HG03097 (cell line): ENCODE data around the gene EZR.

Source experiments
- ATAC-seq: cut with Tn5 transposase; IDR thresholded peaks from one replicate; pipeline ENCODE4 v1.9.1; 2021; ENCODE audit not compliant: unreplicated experiment, low FRiP score

The EZR gene

GRCh38 chr6:158780246-158780884, 38.8 kb downstream of the EZR start:
- no peak for ATAC-seq

DNA sequence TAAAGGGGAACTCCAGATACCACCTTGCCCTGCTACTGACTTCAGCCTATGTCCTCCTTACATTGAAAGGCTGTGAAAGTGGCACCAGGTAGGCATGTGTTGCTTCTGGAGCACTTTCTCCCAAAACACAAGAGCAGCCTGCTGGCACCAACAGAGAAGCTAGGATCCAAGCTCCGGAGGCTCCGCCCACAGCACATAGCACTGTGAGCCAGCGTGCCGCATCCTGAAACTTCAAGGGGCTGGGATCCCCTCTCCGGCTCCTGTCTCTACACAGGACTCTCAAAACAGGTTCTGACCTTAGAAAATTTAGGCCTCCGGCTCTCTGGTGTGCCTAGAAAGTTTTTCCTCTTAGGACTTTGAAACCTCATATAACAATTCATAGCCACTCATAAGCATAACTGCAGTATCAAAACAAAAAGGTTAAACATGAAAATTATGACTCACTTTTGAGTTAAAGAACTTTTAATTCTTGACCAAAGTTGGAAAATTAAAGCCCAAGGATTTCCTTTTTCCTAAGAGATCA, 41.1 kb downstream of the EZR start:
- ATAC-seq, result no peak

DNA sequence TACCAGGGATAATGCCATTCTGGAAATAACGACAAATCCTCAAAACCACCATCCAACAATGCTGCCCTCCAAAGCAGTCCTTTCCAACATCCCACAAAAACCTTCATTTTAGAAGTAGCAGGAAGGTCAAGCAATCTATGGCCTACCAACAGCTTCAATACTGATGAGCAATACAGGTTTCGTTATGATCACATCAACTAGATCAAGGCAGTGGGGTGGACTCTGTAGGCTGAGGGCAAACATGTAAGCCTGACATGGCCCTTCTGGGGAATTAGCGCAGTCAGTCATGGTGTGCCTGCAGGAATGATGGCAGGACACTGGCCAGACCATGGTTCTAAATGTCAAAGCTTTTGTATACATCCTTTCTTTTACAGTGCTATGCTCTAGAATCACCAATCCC, 41.7 kb downstream of the EZR start:
- ATAC-seq, result no peak

DNA sequence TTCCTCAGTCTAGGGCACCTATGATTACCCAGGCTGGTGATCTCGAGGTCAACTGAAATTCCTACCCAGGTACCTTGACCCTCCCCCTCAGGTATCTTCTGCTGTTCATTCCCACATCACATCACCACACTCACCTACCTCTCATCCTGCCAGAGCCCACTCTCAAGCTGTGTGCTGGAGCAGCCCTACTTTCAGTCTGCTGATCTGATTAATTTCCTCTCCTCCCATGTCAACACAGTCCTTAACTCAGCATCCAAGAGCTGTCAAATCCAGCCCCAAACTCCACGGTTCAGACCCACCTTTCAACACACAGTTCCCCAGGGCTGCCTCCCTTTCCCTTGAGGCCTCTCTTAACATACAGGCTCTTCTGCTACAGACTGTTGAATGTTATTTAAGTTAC, 42.4 kb downstream of the EZR start:
- ATAC-seq, result no peak

GRCh38 chr6:158775832-158776231, 43.3 kb downstream of the EZR start:
- no peak for ATAC-seq

DNA sequence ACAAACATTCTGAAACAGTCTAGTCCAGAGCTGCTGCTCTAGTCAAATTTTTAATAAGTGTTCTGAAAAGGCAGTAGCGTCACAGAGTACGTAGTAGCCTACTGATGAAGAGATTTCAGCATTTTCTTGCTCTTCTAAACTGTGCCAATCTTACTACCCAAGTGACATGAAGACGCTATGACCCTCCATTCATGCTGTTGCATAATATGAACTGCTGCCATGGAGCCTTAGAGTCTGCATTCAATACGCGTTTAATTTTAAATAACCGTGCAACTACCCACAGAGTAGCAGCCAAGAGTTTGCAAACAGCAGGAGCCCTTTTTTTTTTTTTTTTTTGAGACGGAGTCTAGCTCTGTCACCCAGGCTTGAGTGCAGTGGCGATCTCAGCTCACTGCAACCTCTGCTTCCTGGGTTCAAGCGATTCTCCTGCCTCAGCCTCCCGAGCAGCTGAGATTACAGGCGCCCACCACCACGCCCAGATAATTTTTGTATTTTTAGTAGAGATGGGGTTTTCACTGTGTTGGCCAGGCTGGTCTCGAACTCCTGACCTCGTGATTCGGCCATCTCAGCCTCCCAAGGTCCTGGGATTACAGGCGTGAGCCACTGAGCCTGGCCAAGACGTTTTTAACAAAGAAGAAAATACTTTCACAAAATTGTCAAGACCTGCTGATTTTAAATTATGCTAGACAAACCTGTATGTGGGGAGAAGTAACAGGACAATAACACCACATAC, 44.3 kb downstream of the EZR start:
- ATAC-seq, result no peak

DNA sequence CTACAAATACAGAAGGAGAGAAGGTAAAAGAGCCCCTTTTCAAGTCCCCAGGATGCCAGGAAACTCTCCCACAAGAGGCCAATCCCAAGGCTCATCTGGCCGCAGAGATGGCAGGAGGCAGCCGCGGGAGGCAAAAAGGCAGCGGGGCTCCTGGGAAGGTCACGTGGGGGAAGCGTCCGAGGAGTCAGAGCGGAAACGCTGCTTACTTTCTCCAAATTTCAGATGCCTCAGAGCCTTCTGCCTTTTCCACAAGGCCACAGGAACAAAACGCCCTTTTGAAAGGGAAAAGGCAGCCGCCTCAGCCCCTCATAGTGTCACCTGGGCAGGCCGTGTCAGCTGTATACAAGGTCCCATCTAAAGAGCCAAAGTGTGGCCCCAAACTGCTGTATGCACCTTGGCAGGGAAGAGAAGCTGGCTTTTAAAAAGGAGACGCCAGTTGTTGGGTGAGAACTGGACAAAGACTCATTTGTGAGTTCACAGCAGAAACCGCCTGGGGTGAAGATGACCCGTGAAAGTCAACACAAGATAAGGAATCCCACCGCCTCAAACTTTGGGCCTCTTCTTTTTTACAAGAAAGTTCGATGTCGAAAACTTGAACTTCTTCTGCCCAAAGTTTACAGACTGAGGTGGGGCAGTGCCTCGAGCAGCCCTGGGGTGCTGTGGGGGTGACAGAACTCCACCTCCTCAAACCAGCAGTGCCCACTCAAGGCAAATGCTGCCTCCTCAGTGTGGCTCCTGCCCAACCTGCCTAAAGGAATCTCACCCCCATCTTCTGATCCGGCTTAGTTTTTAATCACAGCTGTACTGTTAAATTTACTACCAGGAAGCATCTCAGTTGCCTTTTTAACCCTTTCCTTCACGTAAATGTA, 45.4 kb downstream of the EZR start:
- ATAC-seq, result no peak

GRCh38 chr6:158772851-158773371, 46.3 kb downstream of the EZR start:
- ATAC-seq, result no peak

DNA sequence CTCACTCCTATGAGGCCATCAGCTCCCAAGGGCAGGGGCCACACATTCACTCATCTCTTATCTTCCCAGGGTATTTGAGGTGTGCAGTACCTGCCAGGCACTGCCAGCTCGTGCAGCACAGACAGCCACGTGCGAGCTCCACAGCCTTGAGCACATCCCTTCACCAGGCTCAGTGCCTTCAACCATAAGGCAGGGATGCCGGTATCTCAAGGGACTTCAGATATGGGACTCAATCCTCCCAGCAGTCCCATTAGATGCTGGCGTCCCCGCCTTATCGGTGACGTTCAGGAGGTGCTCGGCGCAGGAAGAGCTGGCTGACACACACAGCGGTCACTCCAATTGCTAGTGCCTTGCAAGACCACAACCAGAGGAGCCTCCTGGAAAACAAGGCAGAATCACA, 47.0 kb downstream of the EZR start:
- ATAC-seq, result no peak

DNA sequence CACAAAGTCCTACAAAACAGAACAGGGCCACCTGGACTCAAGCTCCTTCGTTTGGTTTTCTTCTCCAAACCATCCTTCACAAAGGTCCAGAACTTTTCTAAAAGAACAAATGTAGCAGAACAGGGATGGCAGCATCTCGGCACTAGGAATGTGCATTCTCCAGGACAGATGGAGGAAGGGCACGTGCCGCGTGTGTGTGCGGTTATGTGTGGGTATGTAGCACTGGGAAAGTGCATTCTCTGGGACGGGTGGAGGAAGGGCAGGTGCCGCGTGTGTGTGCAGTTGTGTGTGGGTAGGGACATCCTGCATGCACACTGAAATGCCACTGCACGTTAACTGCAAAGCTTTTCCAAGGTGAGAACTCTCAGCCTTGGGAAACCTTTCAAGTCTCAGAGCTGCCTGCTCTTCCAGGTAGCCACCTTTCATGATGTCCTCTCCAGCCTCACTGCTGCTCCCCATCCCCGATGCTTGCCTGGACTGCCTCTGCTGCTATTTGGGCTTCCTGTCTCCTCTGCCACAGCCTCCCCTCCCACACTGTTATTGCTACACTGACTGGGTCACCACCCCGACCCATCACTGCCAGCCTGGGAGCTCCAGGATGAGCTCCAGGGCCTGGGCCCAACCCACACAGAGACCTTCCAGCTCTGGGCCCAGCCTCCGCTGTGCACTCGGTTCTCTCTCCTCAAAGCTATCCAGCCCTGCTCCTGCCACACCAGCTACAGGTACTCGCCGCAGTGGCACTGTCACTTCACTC, 47.6 kb downstream of the EZR start:
- no peak for ATAC-seq

DNA sequence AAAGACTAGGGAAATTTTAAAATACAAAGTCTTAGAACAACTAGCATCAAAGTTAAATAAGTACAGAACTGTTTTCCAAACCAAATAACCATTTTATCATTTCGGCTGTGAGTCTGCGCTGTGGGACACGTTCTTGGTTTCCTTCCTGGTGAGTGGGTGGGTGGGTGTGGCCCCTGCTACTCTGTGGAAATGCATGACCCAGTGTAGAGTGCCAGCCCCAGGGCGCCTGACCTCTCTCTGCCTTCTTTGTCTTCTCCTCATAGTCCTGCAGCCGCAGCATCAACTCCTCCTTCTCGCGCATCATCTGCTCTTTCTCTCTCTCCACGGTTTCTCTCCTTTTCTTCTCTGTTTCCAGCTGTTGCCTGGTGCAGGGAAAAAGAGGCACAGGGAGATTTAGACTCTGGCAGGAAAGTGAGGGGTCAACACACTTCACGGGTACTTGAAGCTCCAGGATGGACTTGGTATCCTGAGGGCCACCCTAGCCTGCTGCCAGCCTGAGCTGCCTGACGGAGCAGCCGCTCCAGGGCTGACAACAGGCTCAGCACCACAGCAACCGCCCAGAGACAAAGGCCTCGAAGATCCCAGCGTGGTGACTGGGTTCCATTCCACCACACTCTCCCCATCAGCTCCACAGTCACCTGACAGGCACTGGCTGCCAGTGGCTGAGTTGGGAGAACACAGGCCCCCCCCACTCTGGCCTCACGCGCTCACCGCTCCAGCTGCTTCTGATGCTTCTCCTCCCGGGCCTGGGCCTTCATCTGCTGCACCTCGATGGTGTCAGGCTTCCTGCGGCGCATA, 48.4 kb downstream of the EZR start:
- ATAC-seq, result no peak

- no peak for ATAC-seq
Measured at GRCh38 chr6:158769771-158770432, 49.3 kb downstream of the EZR start.

GRCh38 chr6:158769234-158769770, 49.9 kb downstream of the EZR start:
- no peak for ATAC-seq

GRCh38 chr6:158768436-158768835, 50.7 kb downstream of the EZR start:
- ATAC-seq, result no peak

DNA sequence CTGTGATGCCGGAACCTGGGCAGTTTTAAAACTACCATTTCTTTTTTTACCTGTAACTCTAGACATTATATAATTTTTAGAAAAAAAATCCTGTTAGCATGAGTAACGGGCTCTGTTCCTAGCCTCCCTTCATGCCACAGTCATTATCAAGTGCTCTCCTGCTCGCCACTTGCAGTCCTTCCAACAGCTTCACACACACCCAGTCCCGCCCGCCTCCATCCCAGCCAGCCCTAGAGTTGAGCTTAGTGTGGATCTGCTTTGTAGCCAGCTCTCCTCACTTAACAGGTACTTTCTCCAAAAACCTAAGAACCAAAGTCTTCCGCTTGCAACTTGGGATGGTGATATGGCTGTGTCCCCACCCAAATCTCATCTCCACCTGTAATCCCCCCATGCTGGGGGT, 51.5 kb downstream of the EZR start:
- ATAC-seq, result no peak

- no peak for ATAC-seq
Measured at GRCh38 chr6:158766621-158767455, 52.3 kb downstream of the EZR start.

GRCh38 chr6:158765499-158766068, 53.6 kb downstream of the EZR start:
- ATAC-seq, result no peak

DNA sequence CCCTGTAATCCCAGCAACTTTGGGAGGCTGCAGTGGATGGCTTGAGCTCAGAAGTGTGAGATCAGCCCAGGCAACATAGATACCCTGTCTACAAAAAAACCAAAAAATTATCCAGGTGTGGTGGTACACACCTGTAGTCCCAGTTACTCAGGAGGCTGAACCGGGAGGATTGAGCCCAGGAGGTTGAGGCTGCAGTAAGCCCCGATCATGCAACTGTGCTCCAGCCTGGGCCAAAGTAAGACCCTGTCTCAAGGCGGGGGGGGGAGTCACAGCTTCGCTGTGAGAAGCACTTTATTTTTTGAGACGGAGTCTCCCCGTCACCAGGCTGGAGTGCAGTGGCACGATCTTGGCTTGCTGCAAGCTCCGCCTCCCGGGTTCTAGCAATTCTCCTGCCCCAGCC, 54.2 kb downstream of the EZR start:
- no peak for ATAC-seq
